Choroid plexus epithelial cell (primary cell): ENCODE measurements around the gene PTPN18.
"Not testable (repeated sequence)": the region's sequence is repeated elsewhere in the genome, so short reads cannot be mapped to it uniquely, and the experiment has no call there.

ENCODE experiments used
- DNase-seq: peaks from one replicate; pipeline ENCODE4 v3.0.0-alpha.2; 2010; ENCODE audit warnings: low read depth
- H3K4me3 ChIP-seq: 2 replicates; pipeline ENCODE4 v1.5.1; 2011; ENCODE audit warnings: low read depth, mild to moderate bottlenecking, control low read depth, low read length, moderate library complexity
- CTCF ChIP-seq: conservative IDR thresholded peaks from 2 replicates; pipeline ENCODE4 v1.5.1; 2011; ENCODE audit warnings: low read depth, mild to moderate bottlenecking, control low read depth, inconsistent platforms, low read length, moderate library complexity

PTPN18 gene

GRCh38 chr2:130319536-130319935 is 36.3 kb upstream of the PTPN18 start:
- no peak overlapping the region for H3K4me3 ChIP-seq
- DNase-seq, result no peak
- no peak for TF ChIP-seq CTCF

DNA sequence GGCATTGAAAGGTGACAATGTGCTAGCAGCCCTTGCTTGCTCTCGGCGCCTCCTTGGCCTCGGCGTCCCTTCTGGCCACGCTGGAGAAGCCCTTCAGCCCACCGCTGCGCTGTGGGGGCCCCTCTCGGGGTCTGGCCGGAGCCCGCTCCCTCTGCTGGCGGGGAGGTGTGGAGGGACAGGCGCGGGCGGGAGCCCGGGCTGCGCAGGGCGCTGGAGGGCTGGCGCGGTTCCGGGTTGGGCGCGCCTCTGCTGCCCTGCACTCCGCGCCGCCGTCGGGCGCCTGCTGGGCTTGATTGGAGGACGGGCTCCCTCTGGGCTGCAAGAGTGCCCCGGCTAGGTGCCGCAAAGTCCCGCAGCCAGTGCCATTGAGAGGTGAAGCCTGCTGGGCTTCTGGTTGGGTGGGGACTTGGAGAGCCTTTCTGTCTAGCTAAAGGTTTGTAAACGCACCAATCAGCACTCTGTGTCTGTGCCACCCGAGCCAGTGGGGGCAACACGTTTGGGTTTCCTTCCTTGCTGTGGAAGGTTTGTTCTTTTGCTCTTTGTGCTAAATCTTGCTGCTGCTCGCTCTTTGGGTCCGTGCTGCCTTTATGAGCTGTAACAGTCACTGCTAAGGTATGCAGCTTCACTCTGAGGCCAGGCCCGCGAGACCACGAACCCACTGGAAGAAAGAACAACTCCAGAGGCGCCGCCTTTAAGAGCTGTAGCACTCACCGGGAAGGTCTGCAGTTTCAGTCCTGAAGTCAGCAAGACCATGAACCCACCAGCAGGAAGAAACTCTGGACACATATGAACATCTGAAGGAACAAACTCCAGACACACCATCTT is 27.9 kb upstream of the PTPN18 start:
- no peak for TF ChIP-seq CTCF
- DNase-seq, result peak; percentile 82
- no peak overlapping the region for H3K4me3 ChIP-seq

GRCh38 chr2:130328710-130329109 is 27.1 kb upstream of the PTPN18 start:
- H3K4me3 ChIP-seq, result no peak overlapping the region
- no peak for TF ChIP-seq CTCF
- DNase-seq, result peak; percentile 23

GRCh38 chr2:130332271-130333073 is 23.4 kb upstream of the PTPN18 start:
- peak; percentile 90 for DNase-seq
- peak overlapping the region; percentile 14 for H3K4me3 ChIP-seq

DNA sequence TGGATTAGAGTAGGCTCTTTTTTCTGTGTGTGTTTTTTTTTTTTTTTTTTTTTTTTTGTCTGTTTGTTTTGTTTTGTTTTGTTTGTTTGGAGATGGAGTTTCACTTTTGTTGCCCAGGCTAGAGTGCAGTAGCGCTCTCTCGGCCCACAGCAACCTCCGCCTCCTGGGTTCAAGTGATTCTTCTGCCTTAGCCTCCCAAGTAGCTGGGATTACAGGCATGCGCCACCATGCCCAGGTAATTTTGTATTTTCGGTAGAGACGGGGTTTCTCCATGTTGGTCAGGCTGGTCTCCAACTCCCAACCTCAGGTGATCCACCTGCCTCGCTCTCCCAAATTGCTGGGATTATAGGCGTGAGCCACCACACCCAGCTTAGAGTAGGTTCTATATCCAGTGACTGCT is 22.6 kb upstream of the PTPN18 start:
- DNase-seq, H3K4me3 ChIP-seq: not testable (repeated sequence)

More at GRCh38 chr2:130332271-130333073, 23.4 kb upstream of the PTPN18 start:
- TF ChIP-seq CTCF, result peak; percentile 99

DNA sequence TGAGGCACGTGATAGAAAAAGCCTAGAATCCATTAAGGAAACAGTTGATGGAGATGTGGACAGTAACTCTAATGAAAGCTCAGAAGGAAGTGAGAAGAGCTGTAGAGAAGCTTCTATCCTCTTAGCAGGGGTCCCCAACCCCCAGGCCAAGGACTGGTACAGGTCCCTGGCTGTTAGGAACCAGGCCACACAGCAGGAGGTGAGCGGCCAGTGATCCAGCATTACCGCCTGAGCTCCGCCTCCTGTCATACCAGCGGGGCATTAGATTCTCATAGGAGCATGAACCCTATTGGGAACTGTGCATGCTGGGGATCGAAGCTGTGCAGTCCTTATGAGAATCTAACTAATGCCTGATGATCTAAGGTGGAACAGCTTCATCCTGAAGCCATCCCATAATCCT is 21.8 kb upstream of the PTPN18 start:
- no peak overlapping the region for H3K4me3 ChIP-seq
- no peak for DNase-seq
- no peak for TF ChIP-seq CTCF

DNA sequence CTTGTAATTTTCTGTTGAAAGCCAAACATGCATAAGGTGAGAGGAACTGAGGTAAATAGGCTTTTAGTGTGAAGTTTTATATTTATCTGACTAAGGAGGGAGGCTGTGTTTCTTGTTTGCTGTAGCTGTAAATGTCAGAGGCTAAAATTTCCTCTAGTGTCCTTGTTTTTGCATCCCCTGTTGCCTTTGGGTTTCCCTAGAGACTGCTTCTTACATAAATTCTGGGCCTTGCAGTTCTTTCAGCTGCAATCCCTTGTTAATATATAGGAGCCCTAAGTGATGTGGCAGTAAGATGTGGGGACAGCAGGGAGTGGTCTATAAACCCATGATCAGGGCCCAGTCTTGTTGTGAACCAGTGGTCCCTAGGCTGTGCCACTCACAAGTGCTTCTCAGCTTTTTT is 20.6 kb upstream of the PTPN18 start:
- no peak for DNase-seq
- no peak for TF ChIP-seq CTCF

More for the DNA sequence above, 20.6 kb upstream of the PTPN18 start:
- H3K4me3 ChIP-seq, result no peak overlapping the region
